Epithelial cell of prostate (primary cell): ENCODE measurements around the gene KCNJ5.

Experiments used
- DNase-seq: peaks from one replicate; pipeline ENCODE4 v3.0.0-alpha.2; 2011; ENCODE audit warnings: low read depth, low spot score
- H3K27ac ChIP-seq: fragments of 450-650 bp; 2 replicates; pipeline ENCODE4 v1.5.1; 2017; ENCODE audit warnings: mild to moderate bottlenecking

Gene KCNJ5

DNA sequence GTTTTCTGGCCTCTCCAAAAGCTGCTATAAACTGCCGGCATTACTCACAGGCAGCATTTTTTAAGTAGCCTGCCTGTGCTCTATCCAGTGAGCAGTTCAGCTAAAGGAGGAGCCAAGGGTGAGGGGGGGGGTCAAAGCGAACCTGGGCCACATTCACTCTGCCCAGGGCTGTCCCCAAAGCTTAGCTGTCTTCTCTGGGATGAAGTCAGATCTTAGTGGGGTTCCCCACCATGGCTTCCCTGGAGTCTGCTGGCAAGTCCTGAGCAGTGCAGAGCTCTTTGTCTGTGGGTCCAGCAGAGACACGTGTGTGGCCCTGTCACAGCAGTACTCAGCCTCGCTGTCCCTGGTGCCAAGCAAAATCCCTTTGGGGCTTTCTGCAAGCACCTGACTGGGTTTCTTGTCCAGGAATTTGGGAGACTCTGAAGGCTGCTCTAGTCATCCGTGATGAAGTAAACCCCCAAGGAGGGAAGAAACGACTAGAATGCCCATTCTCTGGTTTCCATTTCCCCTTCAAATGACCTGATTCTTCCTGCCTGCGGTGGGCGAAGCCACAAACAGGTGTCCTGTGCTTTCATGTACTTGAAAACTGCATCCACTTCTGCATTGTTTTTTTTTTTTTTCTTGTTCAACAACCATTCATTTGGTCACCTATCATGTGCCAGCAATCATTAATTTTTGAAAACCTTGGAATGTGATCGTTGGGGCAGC, 2.6 kb downstream of the KCNJ5 start:
- H3K27ac ChIP-seq, result peak overlapping the region; percentile 56
- DNase-seq, result no peak

DNA sequence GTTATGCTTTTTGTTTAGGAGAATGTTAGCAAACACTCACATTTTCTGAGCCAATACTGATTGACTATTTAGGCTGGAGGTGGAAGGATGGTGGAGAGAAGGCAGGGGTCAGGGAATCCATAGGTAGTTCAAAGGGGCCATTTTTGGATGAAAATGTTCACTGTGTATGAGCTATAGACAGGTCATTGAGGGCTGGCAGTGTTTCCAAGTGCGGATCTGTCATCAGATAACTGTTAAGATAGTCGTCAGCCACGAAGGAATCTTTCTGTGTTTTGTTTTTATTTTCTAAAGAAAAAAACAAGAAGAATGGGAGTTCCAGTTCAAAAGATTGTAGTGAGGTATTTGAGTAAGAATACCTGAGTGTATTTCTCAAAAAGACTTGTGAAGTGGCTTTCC, 3.1 kb downstream of the KCNJ5 start:
- no peak overlapping the region for H3K27ac ChIP-seq
- DNase-seq, result no peak

DNA sequence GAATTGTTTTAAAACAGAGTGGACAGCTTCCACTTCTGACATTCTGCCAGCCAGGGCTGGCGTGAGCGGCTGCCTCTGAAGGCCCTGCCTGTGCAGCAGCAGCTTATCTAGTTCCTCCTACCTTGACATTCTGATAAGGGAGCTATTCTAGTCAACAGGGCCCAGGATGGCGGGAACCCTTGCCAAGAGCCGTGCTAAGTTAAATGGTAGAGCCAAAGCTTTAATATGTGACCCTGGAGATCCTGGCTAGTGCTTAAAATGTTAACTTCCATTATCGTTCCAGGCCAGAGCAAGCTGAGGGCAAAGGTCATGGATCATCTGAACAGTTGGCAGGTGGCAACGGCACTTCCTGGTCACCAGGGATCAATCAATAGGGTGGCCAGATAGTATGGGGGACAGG, 3.5 kb downstream of the KCNJ5 start:
- H3K27ac ChIP-seq, result no peak overlapping the region
- no peak for DNase-seq

DNA sequence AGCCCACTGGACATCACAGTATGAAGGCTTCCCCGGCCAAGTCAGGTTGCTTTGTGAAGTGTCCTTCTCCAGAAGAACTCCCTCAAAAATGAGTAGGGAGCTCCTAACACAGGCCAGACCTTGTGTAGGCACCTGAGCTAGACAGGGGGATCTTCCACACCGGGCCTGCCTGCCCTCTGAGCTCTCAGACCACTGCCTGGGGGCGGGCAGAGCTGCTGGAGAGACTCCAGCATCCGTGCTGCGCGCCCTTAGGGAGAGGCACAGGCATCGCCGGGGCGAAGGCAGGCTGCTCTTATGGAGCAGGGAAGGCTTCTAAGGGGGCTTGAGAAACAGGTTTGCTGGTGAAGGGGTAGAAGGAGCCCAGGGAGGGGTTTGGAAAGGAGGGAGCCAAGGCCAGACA, 4.4 kb downstream of the KCNJ5 start:
- no peak overlapping the region for H3K27ac ChIP-seq
- DNase-seq, result no peak

DNA sequence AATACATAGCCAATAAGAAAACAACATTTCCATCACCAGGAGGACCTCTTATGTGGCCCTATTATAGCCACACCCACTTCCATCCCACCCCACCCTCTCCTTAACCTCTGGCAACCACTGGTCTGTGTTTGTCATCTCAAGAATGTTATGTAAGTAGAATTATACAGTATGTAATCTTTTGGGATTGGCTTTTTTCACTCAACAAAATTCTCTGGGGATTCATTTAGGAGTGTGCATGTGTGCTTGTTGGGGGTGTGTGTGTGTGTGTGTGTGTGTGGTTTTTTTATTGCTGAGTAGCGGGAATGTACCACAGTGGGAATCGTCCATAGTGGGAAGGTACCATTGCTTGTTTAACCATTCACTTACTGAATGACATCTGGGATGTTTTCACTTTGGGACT, 5.2 kb downstream of the KCNJ5 start:
- no peak overlapping the region for H3K27ac ChIP-seq
- no peak for DNase-seq

DNA sequence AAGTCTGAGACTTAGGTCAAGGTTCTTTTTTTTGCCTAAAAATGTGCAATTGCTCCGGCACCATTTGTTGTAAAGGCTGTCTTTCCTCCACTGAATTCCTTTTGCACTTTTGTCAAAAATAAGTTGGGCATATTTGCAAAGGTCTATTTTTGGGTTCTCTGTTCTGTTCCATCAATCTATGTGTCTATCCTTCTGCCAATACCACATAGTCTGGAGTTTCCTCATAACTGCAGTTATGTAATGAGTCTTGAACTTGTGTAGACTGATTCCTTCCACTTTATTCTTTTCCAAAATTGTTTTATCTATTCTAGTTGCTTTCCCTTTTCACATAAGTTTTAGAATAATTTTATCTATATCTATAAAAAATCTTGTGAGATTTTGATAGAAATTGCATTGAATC, 6.7 kb downstream of the KCNJ5 start:
- DNase-seq, result no peak
- no peak overlapping the region for H3K27ac ChIP-seq

DNA sequence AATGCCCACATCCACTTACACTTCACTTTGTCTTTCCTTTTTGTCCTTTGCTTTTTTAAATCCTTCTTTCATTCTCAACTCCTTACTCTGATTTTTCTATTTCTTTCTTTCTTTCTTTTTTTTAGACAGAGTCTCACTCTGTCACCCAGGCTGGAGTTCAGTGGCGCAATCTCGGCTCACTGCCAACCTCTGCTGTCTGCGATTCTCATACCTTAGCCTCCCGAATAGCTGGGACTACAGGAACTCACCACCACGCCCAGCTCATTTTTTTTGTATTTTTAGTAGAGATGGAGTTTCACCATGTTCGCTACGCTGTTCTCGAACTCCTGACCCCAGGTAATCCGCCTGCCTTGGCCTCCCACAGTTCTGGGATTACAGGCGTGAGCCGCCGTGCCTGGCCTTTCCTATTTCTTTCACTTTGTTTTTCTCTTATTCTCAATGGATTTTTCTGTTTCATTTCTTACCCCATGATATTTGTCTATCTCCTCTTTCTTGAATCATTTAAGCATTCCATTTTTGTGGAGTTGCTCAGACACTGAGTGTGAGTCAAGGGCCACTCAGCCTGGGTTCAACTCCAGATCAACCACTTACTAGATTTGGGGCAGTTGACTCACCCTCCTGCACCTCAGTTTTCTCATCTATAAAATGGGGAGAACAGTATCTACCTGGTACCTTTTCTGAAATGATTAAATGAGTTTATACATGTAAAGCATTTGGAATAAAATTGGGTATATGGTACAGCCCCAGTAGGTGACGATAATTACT, 7.6 kb downstream of the KCNJ5 start:
- no peak for DNase-seq
- H3K27ac ChIP-seq, result peak overlapping the region; percentile 20

DNA sequence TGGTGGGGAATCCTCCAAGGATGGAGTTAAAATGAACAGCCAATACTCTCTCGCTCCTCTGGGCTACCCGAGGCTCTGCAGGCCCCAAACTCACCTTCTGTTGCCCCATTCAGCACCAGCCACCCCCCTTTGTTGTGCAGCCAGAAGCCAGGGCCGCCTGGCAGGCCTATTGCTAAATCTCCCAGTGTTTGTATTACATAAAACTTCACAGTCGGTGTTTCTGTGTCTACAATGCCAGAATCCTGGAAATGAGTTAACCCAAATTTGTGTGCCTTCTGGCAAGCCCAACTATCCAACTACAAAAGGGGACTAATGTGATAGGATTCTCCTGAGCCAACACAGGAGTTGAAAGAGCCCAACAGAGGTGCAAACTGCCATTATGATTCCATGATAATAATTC, 9.3 kb downstream of the KCNJ5 start:
- no peak for DNase-seq
- H3K27ac ChIP-seq, result no peak overlapping the region

DNA sequence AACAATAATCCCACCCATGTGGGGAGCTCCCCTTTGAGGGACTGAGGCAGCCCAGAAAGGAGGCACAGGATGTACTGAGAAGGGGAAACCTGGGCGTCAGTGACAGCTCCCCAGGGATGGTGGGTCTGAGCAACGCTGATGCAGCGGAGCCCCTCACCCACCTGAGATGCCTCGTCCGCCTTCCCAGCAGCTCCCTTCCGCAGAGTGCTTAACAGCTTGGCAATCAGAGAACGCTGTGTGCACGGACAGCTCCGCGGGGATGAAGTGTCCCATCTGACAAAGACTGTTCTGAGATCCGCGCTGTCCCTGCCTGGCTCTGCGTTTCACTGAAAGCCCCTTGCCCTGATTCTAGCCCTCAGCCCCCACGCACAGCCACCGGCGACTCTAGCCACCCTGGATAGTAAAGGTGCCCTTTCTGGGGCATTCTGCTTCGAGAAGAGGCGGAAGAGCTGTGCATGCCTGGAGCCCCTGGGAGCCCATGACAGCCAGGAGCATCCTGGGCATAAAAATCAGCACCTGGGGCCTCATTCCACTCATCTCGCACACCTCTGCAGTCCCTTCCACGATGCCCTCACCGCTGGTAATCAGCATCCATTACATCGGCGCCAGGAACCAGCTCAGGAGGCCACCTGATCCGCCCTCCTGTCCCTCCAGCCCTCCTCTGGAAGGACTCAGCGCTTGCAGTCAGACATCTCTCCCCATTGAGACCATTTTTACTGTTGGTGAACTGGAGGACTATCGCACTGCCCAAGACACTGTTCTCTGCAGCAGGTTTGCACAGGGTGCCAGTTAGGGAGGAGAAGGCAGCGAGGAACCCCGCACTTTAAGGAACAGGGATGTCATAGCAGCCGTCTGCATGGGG, 10.7 kb downstream of the KCNJ5 start:
- DNase-seq, result no peak
- H3K27ac ChIP-seq, result peak overlapping the region; percentile 63

DNA sequence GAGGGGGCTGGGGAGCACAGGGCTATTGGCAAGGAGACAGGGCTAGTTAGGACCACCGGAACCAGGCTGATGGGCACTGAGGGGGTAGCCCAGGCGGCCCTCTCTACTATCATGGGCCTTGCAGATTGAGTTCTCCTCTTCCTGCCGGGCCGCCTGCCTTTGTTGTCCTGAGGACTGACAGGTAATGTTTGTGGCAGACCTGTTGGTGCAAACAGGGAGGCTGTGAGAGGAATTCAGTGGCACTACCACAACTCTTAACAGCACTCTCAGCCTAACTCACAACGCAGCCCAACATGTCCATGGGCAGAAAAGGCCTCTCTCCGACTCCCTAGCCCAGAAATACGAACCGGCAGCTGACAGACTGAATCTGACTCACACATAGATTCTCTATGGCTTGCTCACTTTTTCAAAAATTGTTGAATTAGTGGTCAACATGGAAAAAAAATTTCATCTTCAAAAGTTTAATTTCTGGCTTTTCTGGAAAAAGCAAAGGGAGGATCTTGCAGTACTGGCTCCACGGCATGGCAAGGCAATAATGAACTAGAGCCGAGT, 11.4 kb downstream of the KCNJ5 start:
- no peak for DNase-seq

DNA sequence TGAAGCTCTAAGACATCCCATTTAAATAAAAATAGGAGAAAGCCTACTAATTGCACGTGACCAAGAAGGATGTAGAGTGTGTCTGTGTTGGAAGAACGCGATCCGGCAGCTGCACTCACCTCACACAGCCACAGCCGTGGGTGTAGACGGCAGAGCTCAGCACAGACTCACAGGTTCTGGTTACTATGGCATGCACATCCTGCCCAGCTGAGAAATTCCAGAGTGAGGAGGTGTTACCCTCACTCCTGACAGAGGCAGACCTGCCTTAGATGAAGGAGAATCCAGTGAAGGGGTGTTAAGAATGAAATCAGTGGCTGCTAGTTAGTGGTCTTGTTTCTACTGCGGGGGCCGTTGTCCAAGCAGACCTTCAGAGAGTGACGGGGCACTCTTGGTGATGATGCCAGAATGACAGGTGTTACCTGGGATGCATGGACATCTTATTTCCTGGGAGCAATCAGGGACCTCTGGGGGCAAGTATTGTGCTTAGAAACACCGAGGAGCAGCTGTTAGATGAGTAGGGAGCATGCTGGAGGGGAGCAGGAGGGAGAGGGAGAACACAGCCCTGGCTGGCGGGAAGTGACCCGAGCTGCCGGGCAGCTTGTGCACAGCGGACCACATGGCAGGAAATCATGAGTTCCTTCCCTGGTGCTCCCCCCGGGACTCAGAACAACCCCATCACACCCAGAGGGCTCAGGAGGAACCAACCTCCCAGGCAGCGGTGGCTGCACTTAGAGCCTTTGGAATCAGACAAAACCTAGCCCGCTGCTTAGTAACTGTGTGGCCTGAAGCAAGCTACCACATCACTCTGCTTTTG, 12.3 kb downstream of the KCNJ5 start:
- peak overlapping the region; percentile 63 for H3K27ac ChIP-seq
- peak; percentile 57 for DNase-seq

More for the DNA sequence above, 11.4 kb downstream of the KCNJ5 start:
- H3K27ac ChIP-seq, result peak overlapping the region; percentile 63

DNA sequence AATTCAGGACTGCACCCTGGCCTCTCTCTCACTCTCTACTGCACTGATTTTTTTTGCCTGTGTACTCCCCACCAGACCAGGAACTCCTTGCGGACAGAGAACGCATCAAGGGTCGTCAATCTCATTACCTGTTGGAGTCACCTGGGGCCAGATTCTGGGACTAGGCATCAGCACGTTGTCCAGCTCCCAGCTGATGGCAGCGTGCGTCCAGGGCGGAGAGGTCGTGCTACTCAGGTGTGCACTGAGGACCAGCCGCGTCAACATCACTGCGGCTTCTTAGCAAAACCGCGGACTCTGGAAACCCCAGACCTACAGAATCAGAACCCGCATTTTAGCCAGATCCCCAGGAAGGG, 13.1 kb downstream of the KCNJ5 start:
- H3K27ac ChIP-seq, result peak overlapping the region; percentile 73
- no peak for DNase-seq

DNA sequence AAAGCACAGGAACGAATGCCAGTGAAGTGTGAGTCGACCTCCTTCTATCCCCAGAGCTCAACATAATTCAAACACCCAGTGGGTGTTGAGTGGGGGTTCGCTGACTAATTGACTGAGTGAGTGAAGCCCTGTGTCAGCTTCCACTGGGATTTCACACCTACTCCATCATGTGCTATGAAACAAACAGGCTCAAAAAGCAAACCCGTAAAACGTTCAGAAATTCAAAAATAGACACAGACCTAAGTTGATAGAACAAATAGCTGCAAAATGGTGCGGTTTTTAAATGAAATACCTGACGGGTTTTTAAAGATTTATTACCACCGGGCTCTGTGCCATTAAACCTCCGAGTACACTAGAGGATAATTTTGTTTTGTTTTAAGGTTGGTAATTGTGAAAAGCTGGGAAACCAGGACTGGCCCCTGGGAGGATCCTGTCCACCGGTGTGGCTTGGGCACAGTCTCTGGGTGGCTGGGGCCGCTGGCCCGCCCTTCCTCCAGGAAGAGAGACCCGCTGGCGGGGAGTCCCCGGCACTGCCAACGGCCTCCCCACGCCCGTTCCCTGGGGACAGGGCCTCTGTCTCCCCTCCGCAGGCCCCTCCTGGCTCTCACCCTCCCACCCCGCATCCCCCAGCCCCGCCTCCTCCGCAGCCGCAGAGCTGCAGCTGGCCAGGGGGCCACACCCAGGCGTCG, 13.6 kb downstream of the KCNJ5 start:
- H3K27ac ChIP-seq, result peak overlapping the region; percentile 73
- no peak for DNase-seq

DNA sequence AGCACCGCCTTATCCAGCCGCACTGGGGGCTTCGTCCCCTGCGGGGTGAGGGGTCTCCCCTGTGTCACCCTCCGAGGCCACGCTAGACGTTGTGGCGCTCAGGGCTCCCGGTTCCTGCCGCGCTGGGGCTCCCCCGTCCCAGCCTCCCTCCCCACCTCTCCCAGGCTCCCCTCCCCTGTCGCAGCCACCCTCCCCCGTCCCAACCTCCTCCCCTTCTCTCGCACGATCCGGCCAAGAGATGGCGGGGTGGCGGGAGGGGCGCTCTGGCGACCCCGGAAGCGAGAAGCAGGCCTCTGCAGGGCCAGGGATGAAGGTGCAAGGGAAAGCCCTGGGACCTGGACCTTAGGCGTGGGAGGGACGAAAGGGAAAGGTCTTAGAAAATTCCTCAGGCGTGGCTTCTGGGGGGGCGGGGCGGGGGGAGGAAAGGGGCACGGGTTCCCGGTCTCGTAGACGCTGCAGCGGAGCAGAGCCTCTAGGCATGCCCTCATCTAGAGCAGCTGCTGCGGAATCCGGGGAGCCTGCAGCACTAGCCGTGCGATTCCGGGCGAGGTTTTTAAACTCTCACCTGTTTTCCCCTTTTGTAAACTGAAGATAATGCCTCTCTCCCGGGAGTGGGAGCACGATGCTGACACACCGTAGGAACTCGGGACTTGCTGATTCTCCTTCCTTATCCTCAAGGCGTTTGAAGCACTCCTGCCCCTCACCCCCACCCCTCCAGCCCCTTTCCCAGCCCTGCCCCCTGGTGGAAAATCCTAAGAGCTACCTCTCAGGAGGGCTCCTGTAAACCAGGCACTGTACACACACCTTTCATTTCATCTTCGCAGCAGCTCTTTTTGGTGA, 14.4 kb downstream of the KCNJ5 start:
- no peak for DNase-seq
- H3K27ac ChIP-seq, result peak overlapping the region; percentile 73

DNA sequence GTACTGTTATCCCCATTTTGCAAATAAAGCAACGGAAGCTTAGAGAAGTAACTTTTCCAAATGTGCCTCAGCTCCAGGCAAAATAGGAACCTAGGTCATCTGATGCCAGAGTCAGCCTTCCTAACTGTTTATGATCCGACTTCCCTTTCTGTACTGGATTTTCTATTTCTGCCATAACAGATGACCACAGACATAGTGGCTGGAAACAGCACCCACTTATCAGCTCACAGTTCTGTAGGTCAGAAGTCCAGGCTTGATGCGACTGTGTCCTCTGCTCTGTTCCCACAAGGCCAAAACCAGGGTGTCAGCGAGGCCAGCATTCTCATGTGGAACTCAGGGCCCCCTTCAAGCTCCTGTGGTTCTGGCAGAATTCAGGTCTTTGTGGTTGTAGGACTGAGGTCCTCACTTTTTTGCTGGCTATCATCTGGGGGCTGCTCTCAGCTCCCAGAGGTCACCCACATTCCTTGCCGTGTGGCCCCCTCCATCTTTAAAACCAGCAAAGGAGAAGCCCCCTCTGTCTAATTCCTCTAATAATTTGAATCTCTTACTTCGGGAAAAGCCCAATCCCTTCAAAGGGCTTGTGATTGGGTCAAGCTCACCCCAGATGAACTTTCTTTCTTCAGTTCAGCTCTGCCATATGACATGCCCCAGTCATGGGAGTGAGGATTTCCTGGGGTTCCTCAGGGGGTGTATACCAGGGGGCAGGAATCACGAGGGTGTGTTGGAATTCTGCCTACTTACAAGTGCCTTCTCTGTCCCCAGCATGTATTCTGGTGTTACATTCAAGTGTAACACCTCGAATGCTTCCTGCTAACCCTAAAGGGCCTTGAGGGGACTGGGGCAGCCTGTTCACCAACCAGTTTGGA, 15.3 kb downstream of the KCNJ5 start:
- DNase-seq, result no peak
- peak overlapping the region; percentile 73 for H3K27ac ChIP-seq

DNA sequence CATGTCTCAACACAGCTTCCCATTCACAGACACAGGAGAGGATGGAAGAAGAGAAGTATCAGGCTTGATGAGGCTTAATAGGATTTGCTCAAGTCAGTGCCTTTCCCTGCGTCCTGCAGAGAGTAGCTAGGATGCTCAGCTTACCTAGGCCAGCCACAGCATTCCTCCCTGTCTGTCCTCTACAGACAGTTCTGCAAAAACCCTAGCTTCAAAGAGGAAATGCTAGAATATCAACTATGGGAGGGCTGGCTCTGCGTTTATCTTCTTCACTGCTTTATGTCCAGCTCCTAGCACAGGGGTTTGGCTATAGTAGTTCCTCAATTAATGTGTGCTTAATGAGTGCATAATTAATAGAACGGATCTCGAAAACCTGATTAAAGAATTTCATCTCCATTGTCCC, 16.4 kb downstream of the KCNJ5 start:
- H3K27ac ChIP-seq, result peak overlapping the region; percentile 80
- DNase-seq, result no peak

DNA sequence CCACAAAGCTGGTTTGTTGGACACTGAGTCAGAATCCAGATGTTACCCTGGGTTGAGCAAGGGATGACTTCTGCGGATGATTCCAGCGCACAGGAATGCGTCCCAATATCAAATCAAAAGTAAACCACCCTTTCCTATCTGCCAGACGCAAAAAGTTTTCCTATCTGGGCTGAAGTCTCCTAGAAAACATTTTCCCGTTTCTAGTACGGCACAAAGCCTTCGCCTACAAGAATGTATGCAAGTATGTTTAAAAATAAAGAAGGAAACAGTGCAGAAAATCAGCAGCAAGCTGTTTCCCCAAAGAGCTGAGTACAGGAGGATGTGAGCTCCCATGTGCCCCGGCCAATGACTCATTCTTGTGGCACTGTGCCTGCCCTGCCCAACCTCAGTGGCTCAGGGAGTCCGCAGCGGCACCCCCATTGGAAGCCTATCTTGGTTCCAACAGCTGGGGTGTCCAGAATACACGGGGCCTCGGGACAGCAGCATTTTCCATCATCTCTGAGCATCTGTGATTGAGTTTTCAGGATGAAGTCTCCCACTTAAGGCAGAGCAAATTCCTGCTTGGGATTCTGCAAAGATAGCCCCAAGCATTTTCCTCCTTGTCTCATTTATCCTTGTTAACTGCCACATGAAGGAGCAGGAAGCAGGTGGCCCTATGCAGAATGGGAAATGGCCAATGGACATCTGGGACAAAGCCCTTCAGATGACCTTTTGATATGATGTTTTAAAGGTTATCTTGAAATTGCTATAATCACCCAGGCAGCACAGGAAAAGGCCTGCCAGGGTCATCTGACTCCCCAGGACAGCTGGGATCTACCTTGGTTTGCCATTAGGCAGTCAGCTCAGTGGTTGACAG, 17.5 kb downstream of the KCNJ5 start:
- no peak for DNase-seq
- H3K27ac ChIP-seq, result peak overlapping the region; percentile 80
